MM.1S (cell line): ENCODE results near the gene PARD3.
"Not testable (repeated sequence)": the region's sequence is repeated elsewhere in the genome, so short reads cannot be mapped to it uniquely, and the experiment has no call there.

Source experiments
- DNase-seq: peaks from one replicate; pipeline ENCODE4 v3.0.0-alpha.2; 2015
- H2AFZ ChIP-seq: fragments of 300-600 bp; sonication (generic); 2 replicates; pipeline ENCODE4 v1.6.0; 2016; ENCODE audit warnings: antibody characterized with exemption, low read length
- H3F3A ChIP-seq: fragments of 300-600 bp; sonication (generic); 2 replicates; pipeline ENCODE4 v1.6.1; 2016; ENCODE audit warnings: mild to moderate bottlenecking, antibody characterized with exemption, low read length, moderate library complexity, mixed read lengths; ENCODE audit not compliant: insufficient read depth
- H3K27ac ChIP-seq: fragments of 300-600 bp; sonication (generic); 2 replicates; pipeline ENCODE4 v1.5.1; 2016; ENCODE audit warnings: mild to moderate bottlenecking, low read length
- H3K27me3 ChIP-seq: fragments of 300-600 bp; sonication (generic); replicated peaks from 2 replicates; pipeline ENCODE4 v1.6.0; 2016; ENCODE audit warnings: low read length; ENCODE audit not compliant: insufficient read depth
- H3K36me3 ChIP-seq: fragments of 300-600 bp; sonication (generic); replicated peaks from 2 replicates; pipeline ENCODE4 v1.6.1; 2016; ENCODE audit warnings: mild to moderate bottlenecking, low read length, mixed read lengths; ENCODE audit not compliant: insufficient read depth
- H3K4me1 ChIP-seq: fragments of 300-600 bp; sonication (generic); 2 replicates; pipeline ENCODE4 v1.6.1; 2016; ENCODE audit warnings: low read length, mixed read lengths
- H3K4me2 ChIP-seq: fragments of 300-600 bp; sonication (generic); 2 replicates; pipeline ENCODE4 v1.6.0; 2016; ENCODE audit warnings: low read depth, low read length
- H3K4me3 ChIP-seq: fragments of 300-600 bp; sonication (generic); 2 replicates; pipeline ENCODE4 v1.5.1; 2016; ENCODE audit warnings: low read length, mixed read lengths
- H3K79me2 ChIP-seq: fragments of 300-600 bp; sonication (generic); 2 replicates; pipeline ENCODE4 v1.6.1; 2016; ENCODE audit warnings: mixed run types, low read length, mixed read lengths
- H3K9ac ChIP-seq: fragments of 300-600 bp; sonication (generic); 2 replicates; pipeline ENCODE4 v1.6.1; 2016; ENCODE audit warnings: low read length, mixed read lengths
- H3K9me2 ChIP-seq: fragments of 300-600 bp; sonication (generic); replicated peaks from 2 replicates; pipeline ENCODE4 v1.6.1; 2016; ENCODE audit warnings: mild to moderate bottlenecking, low read length, mixed read lengths; ENCODE audit not compliant: insufficient read depth
- H3K9me3 ChIP-seq: fragments of 300-600 bp; sonication (generic); replicated peaks from 2 replicates; pipeline ENCODE4 v1.6.1; 2016; ENCODE audit warnings: mild to moderate bottlenecking, low read length, mixed read lengths; ENCODE audit not compliant: insufficient read depth
- H4K20me1 ChIP-seq: fragments of 300-600 bp; sonication (generic); 2 replicates; pipeline ENCODE4 v1.6.1; 2016; ENCODE audit warnings: mild to moderate bottlenecking, low read length, moderate library complexity, mixed read lengths; ENCODE audit not compliant: insufficient read depth
- CTCF ChIP-seq: fragments of 300-600 bp; sonication (generic); IDR thresholded peaks from 2 replicates; pipeline ENCODE4 v1.5.1; 2016; ENCODE audit warnings: antibody characterized with exemption, low read length, mixed read lengths
- EZH2 ChIP-seq: fragments of 300-600 bp; sonication (generic); optimal IDR thresholded peaks from 2 replicates; pipeline ENCODE3; 2017; ENCODE audit warnings: low read depth, mild to moderate bottlenecking, antibody characterized with exemption, low read length, mixed read lengths
- EZH2phosphoT487 ChIP-seq: fragments of 300-600 bp; sonication (generic); IDR thresholded peaks from 2 replicates; pipeline ENCODE4 v1.6.1; 2018; ENCODE audit warnings: antibody characterized with exemption, low read length

The PARD3 gene

GRCh38 chr10:34359435-34359813 is 455.7 kb downstream of the PARD3 start:
- H3K79me2 ChIP-seq, result no peaks in the 10 kb centered on the region
- H3K4me1 ChIP-seq, result no peaks in the 10 kb centered on the region
- no peak overlapping the region for H3K9ac ChIP-seq
- H3K36me3 ChIP-seq, result 0 out of 2 replicates have a peak, but pooled peaks cover 5% of the 10 kb centered on the region
- no peak for TF ChIP-seq CTCF
- no peak for TF ChIP-seq EZH2
- no peak for TF ChIP-seq EZH2phosphoT487
- no peak overlapping the region for H3K4me2 ChIP-seq
- H3K9me2 ChIP-seq, result no peaks in the 10 kb centered on the region
- no peak overlapping the region for H3K27ac ChIP-seq
- no peaks in the 10 kb centered on the region for H3F3A ChIP-seq
- H2AFZ ChIP-seq, result no peak overlapping the region
- H3K9me3 ChIP-seq, result no peaks in the 10 kb centered on the region
- DNase-seq, result no peak
- no peaks in the 10 kb centered on the region for H4K20me1 ChIP-seq
- no peak overlapping the region for H3K4me3 ChIP-seq
- H3K27me3 ChIP-seq, result no peaks in the 10 kb centered on the region

- no peaks in the 10 kb centered on the region for H4K20me1 ChIP-seq
- 0 out of 2 replicates have a peak, but pooled peaks cover 5% of the 10 kb centered on the region for H3K36me3 ChIP-seq
- no peak overlapping the region for H3K4me2 ChIP-seq
- H3F3A ChIP-seq, result no peaks in the 10 kb centered on the region
- H3K27me3 ChIP-seq, result no peaks in the 10 kb centered on the region
- H3K79me2 ChIP-seq, result no peaks in the 10 kb centered on the region
- H3K9ac ChIP-seq, result no peak overlapping the region
- H3K9me2 ChIP-seq, result no peaks in the 10 kb centered on the region
- H2AFZ ChIP-seq, result no peak overlapping the region
- no peaks in the 10 kb centered on the region for H3K9me3 ChIP-seq
- DNase-seq, result no peak
- no peaks in the 10 kb centered on the region for H3K4me1 ChIP-seq
- TF ChIP-seq EZH2 (no peak), EZH2phosphoT487 (no peak), CTCF (no peak)
- H3K27ac ChIP-seq, result no peak overlapping the region
- H3K4me3 ChIP-seq, result no peak overlapping the region
Measured at GRCh38 chr10:34358729-34359434, 456.2 kb downstream of the PARD3 start.

GRCh38 chr10:34356463-34356862 is 458.6 kb downstream of the PARD3 start:
- Histone ChIP-seq H4K20me1 (no peaks in the 10 kb centered on the region), H3K9me2 (no peaks in the 10 kb centered on the region), H3K79me2 (no peaks in the 10 kb centered on the region), H3K4me3 (no peak overlapping the region), H3K9me3 (no peaks in the 10 kb centered on the region), H2AFZ (no peak overlapping the region), H3K27ac (no peak overlapping the region), H3K4me2 (no peak overlapping the region), H3K9ac (no peak overlapping the region), H3F3A (no peaks in the 10 kb centered on the region), H3K36me3 (0 out of 2 replicates have a peak, but pooled peaks cover 5% of the 10 kb centered on the region), H3K27me3 (no peaks in the 10 kb centered on the region), H3K4me1 (no peaks in the 10 kb centered on the region)
- no peak for DNase-seq
- no peak for TF ChIP-seq CTCF

- not testable (repeated sequence) for H3K79me2 ChIP-seq, H2AFZ ChIP-seq, H3F3A ChIP-seq, DNase-seq, H3K4me3 ChIP-seq, H3K9me2 ChIP-seq, H3K9me3 ChIP-seq, H3K9ac ChIP-seq, H3K4me1 ChIP-seq, H3K27me3 ChIP-seq, H3K36me3 ChIP-seq, H3K4me2 ChIP-seq, H4K20me1 ChIP-seq, H3K27ac ChIP-seq
Measured at GRCh38 chr10:34353530-34353929, 461.6 kb downstream of the PARD3 start.

GRCh38 chr10:34352599-34353204 is 462.4 kb downstream of the PARD3 start:
- H3K9me3 ChIP-seq, H3K79me2 ChIP-seq, H2AFZ ChIP-seq, H3K27me3 ChIP-seq, H3K4me1 ChIP-seq, H3K4me2 ChIP-seq, H3F3A ChIP-seq, H3K9me2 ChIP-seq, H4K20me1 ChIP-seq, H3K27ac ChIP-seq, H3K4me3 ChIP-seq, H3K36me3 ChIP-seq, DNase-seq, H3K9ac ChIP-seq: not testable (repeated sequence)
